LNCAP (cell line): ENCODE results near the gene BPI.

Source experiments
- CTCF ChIP-seq: fragments of 450-650 bp; IDR thresholded peaks from 2 replicates; pipeline ENCODE4 v1.5.1; 2017; ENCODE audit warnings: mild to moderate bottlenecking

The BPI gene

DNA sequence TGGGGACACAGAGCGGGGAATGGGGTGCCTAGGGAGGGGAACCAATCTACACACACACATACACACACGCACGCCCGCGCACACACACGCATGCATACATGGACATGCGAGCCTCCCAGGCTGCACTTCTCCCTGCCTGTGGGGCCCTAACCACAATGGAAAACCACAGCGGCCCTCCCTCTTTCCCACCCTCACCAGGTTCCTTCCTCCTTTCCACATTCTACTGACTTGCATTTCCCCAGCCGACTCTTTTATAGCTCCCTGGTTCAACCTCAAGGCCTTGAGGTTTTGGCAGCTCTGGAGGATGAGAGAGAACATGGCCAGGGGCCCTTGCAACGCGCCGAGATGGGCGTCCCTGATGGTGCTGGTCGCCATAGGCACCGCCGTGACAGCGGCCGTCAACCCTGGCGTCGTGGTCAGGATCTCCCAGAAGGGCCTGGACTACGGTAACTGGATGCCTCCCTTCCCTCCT is at the start of gene BPI:
Gene BPI, plus strand, starts transcription at position 249 of the 472 bp plus-strand sequence. Its CDS starts 68 bp downstream, at position 317.
- TF ChIP-seq CTCF, result no peak

DNA sequence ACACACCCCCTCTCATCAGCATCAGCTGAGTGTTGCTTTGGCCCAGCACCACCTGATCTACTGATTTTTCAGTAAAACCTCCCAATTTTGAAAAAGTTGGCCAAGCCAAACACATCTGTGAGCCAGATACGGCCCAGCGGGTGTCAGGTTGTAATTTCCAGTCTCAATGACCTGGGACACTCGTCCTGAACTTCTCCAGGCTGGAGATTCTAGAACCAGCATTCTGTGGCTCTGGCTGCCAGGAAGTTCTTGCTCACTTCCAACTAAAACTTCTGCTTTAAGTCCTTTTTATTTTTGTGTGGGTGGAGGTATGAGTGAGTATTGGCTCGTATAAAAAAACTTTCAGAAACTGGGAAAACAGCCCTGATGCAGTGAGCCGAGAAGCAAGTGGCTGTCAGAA is 48.6 kb upstream of the BPI start:
- no peak for TF ChIP-seq CTCF

DNA sequence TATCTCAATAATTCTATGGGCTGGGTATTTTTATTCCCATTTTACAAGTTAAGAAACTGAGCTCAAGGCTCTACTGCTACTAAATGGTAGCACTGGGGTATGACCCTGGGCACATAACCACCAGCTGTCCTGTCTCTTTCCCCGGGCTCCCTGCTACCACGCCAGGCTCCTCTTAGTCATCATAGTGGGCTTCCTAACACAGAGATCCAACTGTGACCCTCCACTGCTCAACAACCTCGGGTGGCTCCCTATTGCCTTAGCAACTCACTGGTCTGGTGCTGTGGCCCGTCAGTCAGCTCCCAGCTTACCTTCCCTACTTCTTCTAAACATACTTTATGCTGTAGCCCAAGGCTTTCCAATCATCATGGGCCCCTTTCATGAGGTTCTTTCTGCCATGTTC is 47.9 kb upstream of the BPI start:
- no peak for TF ChIP-seq CTCF

DNA sequence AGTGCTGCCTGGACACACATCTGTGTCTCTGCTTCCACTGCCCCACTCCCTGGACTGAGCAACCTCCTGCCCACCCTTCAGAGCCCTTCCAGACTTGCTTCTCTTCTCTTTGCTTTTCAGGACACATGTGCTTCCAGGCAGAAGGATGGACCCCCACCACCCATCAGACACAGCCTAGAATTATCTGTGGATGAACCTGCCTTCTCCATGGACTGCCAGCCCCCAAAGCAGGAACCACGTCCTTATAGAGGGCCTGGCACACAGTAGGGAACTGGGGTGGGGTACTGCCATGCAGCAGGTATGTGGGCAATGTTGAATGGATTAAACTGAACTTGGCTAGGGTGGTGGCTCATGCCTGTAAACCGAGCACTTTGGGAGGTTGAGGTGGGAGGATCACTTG is 47.0 kb upstream of the BPI start:
- no peak for TF ChIP-seq CTCF

GRCh38 chr20:38258545-38259215 is 45.3 kb upstream of the BPI start:
- TF ChIP-seq CTCF, result no peak

GRCh38 chr20:38260025-38260377 is 44.0 kb upstream of the BPI start:
- no peak for TF ChIP-seq CTCF

GRCh38 chr20:38260378-38261053 is 43.4 kb upstream of the BPI start, which contains the start of gene KIAA1755:
Gene KIAA1755 (minus strand): TSS chr20:38260735. CDS start chr20:38260500, 235 bp downstream.
- no peak for TF ChIP-seq CTCF
